ENCODE data around the gene NOL9. TPM values are rescaled to one million over a fixed set of nuclear protein-coding genes. Genes with fewer than 3 reads are reported as not detected.

The NOL9 gene
- total and polyA plus RNA-seq, 9 of the 15 experiments (the other 6 are each of a cell fraction or from before 2014, with no cell fraction given) = 5.6 to 76.5 (median 47.3) TPM

GRCh38 chr1:6502000-6502891 lies 52.1 kb downstream of the NOL9 start:
- Histone ChIP-seq H3K27ac (ENCODE audit: extremely low read depth, low read depth, low read length) (no peak overlapping the region), H2AFZ (ENCODE audit: low read depth, low read length) (no peak overlapping the region), H3K9me1 (ENCODE audit: control insufficient read depth, insufficient read depth, low read length) (no peaks in the 10 kb centered on the region), H3K4me3 (no peak overlapping the region), H3K9me3 (replicated peaks; ENCODE audit: control insufficient read depth, insufficient read depth, low read depth, low read length) (no peaks in the 10 kb centered on the region), H3K4me1 (replicated peaks in 1 of 2; ENCODE audit: control insufficient read depth in 2 of 2, insufficient read depth in 2 of 2, low read length in 2 of 2) (peaks cover 0 to 61% of the 10 kb centered on the region in 2 experiments; a peak in 2 of 5 replicates), H3K4me2 (ENCODE audit: insufficient read depth, low read length) (no peak overlapping the region), H3K9ac (ENCODE audit: insufficient read depth in 1 of 2, low read depth in 2 of 2, low read length in 2 of 2) (peak overlapping the region in 1 of 2 experiments; percentile 40; a peak in 1 of 4 replicates), H3K27me3 (ENCODE audit: control insufficient read depth in 2 of 2, insufficient read depth in 2 of 2, low read length in 2 of 2) (peaks cover 74 to 90% of the 10 kb centered on the region in 2 experiments), H3K36me3 (ENCODE audit: control insufficient read depth, insufficient read depth, low read length) (no peaks in the 10 kb centered on the region), H4K20me1 (replicated peaks; ENCODE audit: control insufficient read depth, insufficient read depth, low read length) (peaks cover 40% of the 10 kb centered on the region), H3K79me2 (ENCODE audit: control insufficient read depth, insufficient read depth, low read length) (no peaks in the 10 kb centered on the region)
- DNase-seq (ENCODE audit: extremely low read depth in 1 of 4, low spot score in 3 of 4) (no peak), FAIRE-seq (no peak), ATAC-seq (peak; percentile 2; the same call in 1 of the 3 replicates)
- TF ChIP-seq ZNF764 (CRISPR knock-in tag; IDR thresholded peaks at IDR 0.05; ENCODE audit: low read depth) (no peak), NFIC (IDR thresholded peaks at IDR 0.05) (peak; percentile 70)
- 7% methylated on average over 31 of the region's 31 CpGs for WGBS (ENCODE audit: insufficient coverage, low coverage, missing lambda C conversion rate)
- in situ Hi-C loops (cut with MboI) (no loop called here), intact Hi-C loops (cut with micrococcal nuclease) (loop anchor here (2.0 kb wide), 1 partner anchor 15 kb away; no protein-coding TSS in a partner anchor)
- POLR2A ChIA-PET = interaction anchor here (0.6 to 6.1 kb wide), 6 partner anchors 8 to 86 kb away, joined by 3 to 57 read pairs (median 3); no protein-coding TSS in a partner anchor
- BruUV-seq (replicated peaks) = no TSS peak
- CTCF ChIA-PET (ENCODE audit: low intra/inter-chr PET ratio) = no interaction called here

- ChIA-PET POLR2A (interaction anchor here (1.4 kb wide), 1 partner anchor 11 kb away, joined by 5 read pairs; no protein-coding TSS in a partner anchor), CTCF (ENCODE audit: low intra/inter-chr PET ratio) (no interaction called here)
- intact Hi-C loops (cut with micrococcal nuclease) (no loop called here), in situ Hi-C loops (cut with MboI) (no loop called here)
- DNase-seq (ENCODE audit: extremely low read depth in 1 of 4, low spot score in 3 of 4) (no peak), ATAC-seq (no peak), FAIRE-seq (peak; percentile 75)
- Histone ChIP-seq H4K20me1 (replicated peaks; ENCODE audit: control insufficient read depth, insufficient read depth, low read length) (peaks cover 40% of the 10 kb centered on the region), H3K9me1 (ENCODE audit: control insufficient read depth, insufficient read depth, low read length) (no peaks in the 10 kb centered on the region), H3K27me3 (ENCODE audit: control insufficient read depth in 2 of 2, insufficient read depth in 2 of 2, low read length in 2 of 2) (peaks cover 74 to 88% of the 10 kb centered on the region in 2 experiments), H3K9me3 (replicated peaks; ENCODE audit: control insufficient read depth, insufficient read depth, low read depth, low read length) (no peaks in the 10 kb centered on the region), H3K4me3 (no peak overlapping the region), H2AFZ (ENCODE audit: low read depth, low read length) (no peak overlapping the region), H3K4me1 (replicated peaks in 1 of 2; ENCODE audit: control insufficient read depth in 2 of 2, insufficient read depth in 2 of 2, low read length in 2 of 2) (peaks cover 0 to 69% of the 10 kb centered on the region in 2 experiments; a peak in 2 of 5 replicates), H3K9ac (ENCODE audit: insufficient read depth in 1 of 2, low read depth in 2 of 2, low read length in 2 of 2) (0 out of 4 replicates have a peak overlapping the region, but pooled peaks of 1 of the 2 experiments have one; percentile 62), H3K79me2 (ENCODE audit: control insufficient read depth, insufficient read depth, low read length) (no peaks in the 10 kb centered on the region), H3K27ac (ENCODE audit: extremely low read depth, low read depth, low read length) (no peak overlapping the region), H3K4me2 (ENCODE audit: insufficient read depth, low read length) (no peak overlapping the region), H3K36me3 (ENCODE audit: control insufficient read depth, insufficient read depth, low read length) (no peaks in the 10 kb centered on the region)
- 3% methylated on average over 10 of the region's 10 CpGs for WGBS (ENCODE audit: insufficient coverage, low coverage, missing lambda C conversion rate)
- no TSS peak for BruUV-seq (replicated peaks)
- peak in 1 of 2 experiments; percentile 57; a peak in 1 of 4 replicates for TF ChIP-seq HDAC1 (IDR thresholded peaks at IDR 0.05)
- no peak for TF ChIP-seq RBM39 (optimal IDR thresholded peaks at IDR 0.05; ENCODE audit: low read depth, low read length)
- TF ChIP-seq HDAC2 (IDR thresholded peaks at IDR 0.05) = peak; percentile 92
- peak; percentile 90 for TF ChIP-seq CBX1 (IDR thresholded peaks at IDR 0.05; ENCODE audit: low read depth)
- TF ChIP-seq PHF20 (IDR thresholded peaks at IDR 0.05; ENCODE audit: partially characterized antibody) = peak; percentile 51
- no peak for TF ChIP-seq ETV5 (CRISPR knock-in tag; IDR thresholded peaks at IDR 0.05; ENCODE audit: low read depth)
- TF ChIP-seq CTCF (IDR thresholded peaks at IDR 0.05 in 2 of 3, conservative IDR thresholded peaks at IDR 0.05 in 1 of 3; ENCODE audit: insufficient read depth in 2 of 3, low read depth in 1 of 3, low read length in 3 of 3) = peak in 1 of 3 experiments; percentile 17; a peak in 1 of 6 replicates
- TF ChIP-seq CHD4 (IDR thresholded peaks at IDR 0.05; ENCODE audit: insufficient read depth, insufficient replicate concordance, low read depth, low read length, poor library complexity, severe bottlenecking) = peak; percentile 68
- no peak for TF ChIP-seq HIVEP1 (CRISPR knock-in tag; IDR thresholded peaks at IDR 0.05)
Observed at GRCh38 chr1:6501279-6501813, 53.0 kb downstream of the NOL9 start.
